ENCODE measurements around the gene RNF215.

RNF215 gene

DNA sequence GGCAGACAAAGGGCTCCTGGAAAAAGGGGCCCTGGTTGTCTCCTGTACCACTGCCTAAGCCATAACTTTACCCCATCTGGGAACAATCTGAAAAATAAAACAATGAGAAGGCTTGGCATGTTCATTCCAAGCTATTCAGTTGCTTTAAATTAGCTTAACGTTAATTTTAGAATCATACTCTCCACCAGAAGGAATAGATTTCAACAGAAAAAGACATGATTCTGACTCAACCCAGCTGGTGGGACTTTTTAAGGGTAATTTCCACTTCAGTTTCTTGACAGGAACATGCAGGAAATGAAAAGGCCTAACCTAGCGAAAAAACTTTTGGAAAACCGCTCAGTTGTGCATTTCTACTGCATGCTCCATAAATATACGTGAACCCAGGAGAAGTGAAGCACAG is 38.4 kb downstream of the RNF215 start:
- DNase-seq (ENCODE audit: extremely low spot score): no peak
- CTCF ChIA-PET: no interaction called here
- POLR2A ChIA-PET: interaction anchor here (1.7 to 2.0 kb wide), 2 partner anchors 8 to 61 kb away, joined by 4 to 6 read pairs; partner anchors contain the start of genes CCDC157 and SF3A1
- TF ChIP-seq FOXM1 (IDR thresholded peaks at IDR 0.05; ENCODE audit: borderline replicate concordance): no peak
- TF ChIP-seq L3MBTL2 (conservative IDR thresholded peaks at IDR 0.05): no peak
- no peak for TF ChIP-seq ELF4 (IDR thresholded peaks at IDR 0.05)
- no peak for TF ChIP-seq FOXA1 (IDR thresholded peaks at IDR 0.05)
- no peak for TF ChIP-seq HDGF (IDR thresholded peaks at IDR 0.05; ENCODE audit: borderline replicate concordance)
- no peak for TF ChIP-seq SP1 (IDR thresholded peaks at IDR 0.05)
- TF ChIP-seq FOXK2 (IDR thresholded peaks at IDR 0.05): no peak
- no peak for TF ChIP-seq BHLHE40 (IDR thresholded peaks at IDR 0.05; ENCODE audit: borderline replicate concordance)
- no peak for TF ChIP-seq PKNOX1 (IDR thresholded peaks at IDR 0.05)

GRCh38 chr22:30348404-30348803 is 38.8 kb downstream of the RNF215 start:
- ChIA-PET POLR2A (interaction anchor here (1.7 to 2.0 kb wide), 2 partner anchors 8 to 60 kb away, joined by 4 to 6 read pairs; partner anchors contain the start of genes CCDC157 and SF3A1), CTCF (no interaction called here)

DNA sequence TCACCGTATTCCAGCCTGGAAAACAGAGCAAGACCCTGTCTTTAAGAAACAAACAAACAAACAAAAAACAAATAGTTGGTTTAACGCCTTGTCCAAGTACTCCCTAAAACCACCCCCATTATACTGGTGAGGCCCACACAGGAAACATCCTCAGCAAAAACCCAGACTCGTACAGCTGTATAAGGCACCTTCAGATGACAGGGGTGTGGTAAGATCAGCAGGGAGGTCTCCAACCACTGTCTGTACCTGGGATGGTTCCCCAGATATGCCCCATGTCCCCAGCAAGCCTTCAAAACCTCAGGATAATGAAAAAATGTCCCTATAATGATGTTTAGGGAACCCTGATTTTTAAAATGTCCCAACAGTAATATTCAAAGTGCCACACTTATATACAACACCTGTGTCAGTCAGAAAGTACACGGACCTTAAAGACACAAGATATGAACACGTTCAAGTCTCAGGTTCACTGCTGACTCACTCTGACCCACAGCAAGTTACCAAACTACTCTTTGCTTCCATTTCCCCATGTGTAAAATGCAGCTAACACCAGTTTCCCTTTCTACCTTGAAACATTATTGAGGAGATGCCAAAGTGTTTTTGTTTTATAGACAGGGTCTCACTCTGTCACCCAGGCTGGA is 39.8 kb downstream of the RNF215 start:
- DNase-seq (ENCODE audit: extremely low spot score): no peak
- ChIA-PET POLR2A (interaction anchor here (2.0 kb wide), 1 partner anchor 9 kb away, joined by 6 read pairs; the partner anchor contains the start of genes CCDC157 and SF3A1), CTCF (no interaction called here)
- TF ChIP-seq PKNOX1 (IDR thresholded peaks at IDR 0.05) (no peak), SP1 (IDR thresholded peaks at IDR 0.05) (no peak)

More at GRCh38 chr22:30348404-30348803, 38.8 kb downstream of the RNF215 start:
- TF ChIP-seq ARNT (IDR thresholded peaks at IDR 0.05) (no peak), ZNF384 (IDR thresholded peaks at IDR 0.05) (no peak), BHLHE40 (IDR thresholded peaks at IDR 0.05; ENCODE audit: borderline replicate concordance) (no peak), SUZ12 (IDR thresholded peaks at IDR 0.05) (no peak), TARDBP (IDR thresholded peaks at IDR 0.05) (no peak), ELF4 (IDR thresholded peaks at IDR 0.05) (no peak), CTBP1 (IDR thresholded peaks at IDR 0.05; ENCODE audit: borderline replicate concordance) (no peak), L3MBTL2 (conservative IDR thresholded peaks at IDR 0.05) (no peak), LEF1 (IDR thresholded peaks at IDR 0.05; ENCODE audit: borderline replicate concordance) (no peak), NFRKB (IDR thresholded peaks at IDR 0.05) (no peak), PKNOX1 (IDR thresholded peaks at IDR 0.05) (no peak), HDGF (IDR thresholded peaks at IDR 0.05; ENCODE audit: borderline replicate concordance) (no peak), FOXA1 (IDR thresholded peaks at IDR 0.05) (no peak), SP1 (IDR thresholded peaks at IDR 0.05) (no peak), FOXK2 (IDR thresholded peaks at IDR 0.05) (no peak)
- no peak for DNase-seq (ENCODE audit: extremely low spot score)

DNA sequence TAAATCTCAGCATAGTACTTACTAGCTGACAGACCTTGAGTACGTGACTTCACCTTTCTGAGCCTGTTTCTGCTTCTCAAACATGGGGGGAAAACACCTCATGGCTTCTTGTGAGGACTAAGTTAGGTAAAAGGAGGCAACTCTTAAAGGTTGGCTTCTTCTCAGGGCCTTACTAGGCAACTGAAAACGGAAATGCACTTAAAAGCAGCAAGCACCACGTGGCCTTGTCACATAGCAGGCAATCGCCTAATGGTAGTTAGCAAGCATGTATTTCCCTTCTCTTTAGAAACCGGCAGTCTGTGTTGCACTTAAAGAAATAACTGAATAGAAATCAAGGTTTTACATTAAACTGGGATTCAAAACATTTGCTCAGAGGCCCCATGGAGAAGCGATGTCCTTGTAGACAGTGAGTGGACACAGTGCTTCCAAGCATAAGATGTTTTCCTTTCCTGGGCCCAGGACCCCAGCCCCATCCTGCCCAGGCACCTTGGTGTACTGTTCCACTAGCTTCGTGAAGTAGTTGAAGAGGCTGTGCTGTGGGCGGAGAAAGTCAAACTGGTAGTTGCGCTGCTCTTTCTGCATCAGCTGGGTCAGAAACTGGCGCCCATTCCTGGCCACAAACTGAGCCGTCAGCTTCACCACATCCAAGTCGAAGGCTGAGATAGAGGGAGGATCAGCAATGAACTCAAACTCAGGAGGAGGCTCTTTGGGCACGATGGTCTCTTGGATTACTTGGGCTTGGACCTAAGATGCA is 42.6 kb downstream of the RNF215 start:
- TF ChIP-seq L3MBTL2 (conservative IDR thresholded peaks at IDR 0.05) (no peak), SUZ12 (IDR thresholded peaks at IDR 0.05) (no peak), FOXK2 (IDR thresholded peaks at IDR 0.05) (no peak), CTBP1 (IDR thresholded peaks at IDR 0.05; ENCODE audit: borderline replicate concordance) (no peak), ELF4 (IDR thresholded peaks at IDR 0.05) (no peak), FOXM1 (IDR thresholded peaks at IDR 0.05; ENCODE audit: borderline replicate concordance) (no peak), HDGF (IDR thresholded peaks at IDR 0.05; ENCODE audit: borderline replicate concordance) (no peak), FOXA1 (IDR thresholded peaks at IDR 0.05) (no peak)
- ChIA-PET CTCF (no interaction called here), POLR2A (interaction anchor here (3.1 kb wide), 1 partner anchor 12 kb away, joined by 12 read pairs; the partner anchor contains the start of genes CCDC157 and SF3A1)
- DNase-seq (ENCODE audit: extremely low spot score): no peak

- ChIA-PET CTCF (no interaction called here), POLR2A (interaction anchor here (1.5 to 1.8 kb wide), 2 partner anchors 10 to 13 kb away, joined by 4 read pairs; no protein-coding TSS in a partner anchor)
Measured at GRCh38 chr22:30340911-30341685, 46.1 kb downstream of the RNF215 start.

More at GRCh38 chr22:30340911-30341685, 46.1 kb downstream of the RNF215 start:
- no peak for TF ChIP-seq ZNF384 (IDR thresholded peaks at IDR 0.05)
- no peak for TF ChIP-seq HDGF (IDR thresholded peaks at IDR 0.05; ENCODE audit: borderline replicate concordance)
- TF ChIP-seq PKNOX1 (IDR thresholded peaks at IDR 0.05): no peak
- no peak for TF ChIP-seq ARNT (IDR thresholded peaks at IDR 0.05)
- TF ChIP-seq FOXM1 (IDR thresholded peaks at IDR 0.05; ENCODE audit: borderline replicate concordance): no peak
- TF ChIP-seq FOXK2 (IDR thresholded peaks at IDR 0.05): no peak
- no peak for TF ChIP-seq TARDBP (IDR thresholded peaks at IDR 0.05)
- no peak for TF ChIP-seq LEF1 (IDR thresholded peaks at IDR 0.05; ENCODE audit: borderline replicate concordance)
- no peak for TF ChIP-seq SUZ12 (IDR thresholded peaks at IDR 0.05)
- no peak for TF ChIP-seq FOXA1 (IDR thresholded peaks at IDR 0.05)
- no peak for TF ChIP-seq ELF4 (IDR thresholded peaks at IDR 0.05)
- TF ChIP-seq BHLHE40 (IDR thresholded peaks at IDR 0.05; ENCODE audit: borderline replicate concordance): no peak
- no peak for TF ChIP-seq NFRKB (IDR thresholded peaks at IDR 0.05)
- no peak for TF ChIP-seq L3MBTL2 (conservative IDR thresholded peaks at IDR 0.05)
- no peak for TF ChIP-seq CTBP1 (IDR thresholded peaks at IDR 0.05; ENCODE audit: borderline replicate concordance)
- no peak for TF ChIP-seq SP1 (IDR thresholded peaks at IDR 0.05)
- no peak for DNase-seq (ENCODE audit: extremely low spot score)

All from HEK293T (cell line).